ENCODE data around the gene DLG2. TPM values are rescaled to one million over a fixed set of nuclear protein-coding genes. Genes with fewer than 3 reads are reported as not detected.

Gene DLG2
- total and polyA plus RNA-seq, 2 of the 8 experiments (the other 6 are each of a cell fraction or from before 2014, with no cell fraction given), result 1.7 to 14.3 TPM

DNA sequence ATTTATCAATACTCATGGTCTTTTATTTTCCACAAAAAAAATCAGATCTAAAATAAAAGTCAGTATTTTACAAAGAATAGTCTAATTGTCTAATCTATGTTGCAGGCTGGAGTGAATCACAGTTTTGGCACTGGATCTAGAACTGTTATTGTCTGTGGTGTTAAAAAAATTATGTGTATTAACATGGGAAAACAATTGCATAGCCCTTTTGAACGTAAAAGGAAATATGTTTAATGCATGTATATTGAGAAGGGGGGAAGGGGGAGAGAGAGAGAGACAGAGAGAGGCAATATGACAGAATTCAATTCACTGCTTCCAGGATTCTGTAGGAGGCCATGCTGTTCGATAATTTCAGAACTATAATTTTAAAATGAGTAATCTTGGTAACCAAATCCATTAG lies 2016.1 kb downstream of the DLG2 start (continued):
- TF ChIP-seq RNF2 (IDR thresholded peaks at IDR 0.05; ENCODE audit: borderline replicate concordance, low read depth, low read length, missing control alignments, poor library complexity, severe bottlenecking), result no peak
- TF ChIP-seq, protein P1, sequence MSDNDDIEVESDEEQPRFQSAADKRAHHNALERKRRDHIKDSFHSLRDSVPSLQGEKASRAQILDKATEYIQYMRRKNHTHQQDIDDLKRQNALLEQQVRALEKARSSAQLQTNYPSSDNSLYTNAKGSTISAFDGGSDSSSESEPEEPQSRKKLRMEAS (IDR thresholded peaks at IDR 0.05), result no peak
- no peak for TF ChIP-seq TAF1 (IDR thresholded peaks at IDR 0.05; ENCODE audit: low read depth, low read length)
- no peak for TF ChIP-seq BACH1 (IDR thresholded peaks at IDR 0.05; ENCODE audit: low read length)
- no peak for TF ChIP-seq POLR2A (IDR thresholded peaks at IDR 0.05; ENCODE audit: control extremely low read depth in 1 of 2, low read depth in 2 of 2, low read length in 2 of 2)
- no peak for TF ChIP-seq RFX5 (IDR thresholded peaks at IDR 0.05; ENCODE audit: borderline replicate concordance, low read depth, low read length)
